ENCODE measurements around the gene ATP7B.
"Not testable (repeated sequence)": the region's sequence is repeated elsewhere in the genome, so short reads cannot be mapped to it uniquely, and the experiment has no call there.

The ATP7B gene

GRCh38 chr13:52034616-52035226 lies 23.5 kb upstream of the ATP7B start:
- no peak for TF ChIP-seq CTCF (IDR thresholded peaks at IDR 0.05; ENCODE audit: extremely low read depth, missing control alignments)
- no peak for DNase-seq (ENCODE audit: low spot score)

- TF ChIP-seq CTCF (IDR thresholded peaks at IDR 0.05; ENCODE audit: extremely low read depth, missing control alignments): no peak
- no peak for DNase-seq (ENCODE audit: low spot score)
Measured at GRCh38 chr13:52033039-52033438, 21.8 kb upstream of the ATP7B start.

GRCh38 chr13:52030401-52030800 lies 19.2 kb upstream of the ATP7B start:
- not testable (repeated sequence) for DNase-seq (ENCODE audit: low spot score)

- DNase-seq (ENCODE audit: low spot score): no peak
- TF ChIP-seq CTCF (IDR thresholded peaks at IDR 0.05; ENCODE audit: extremely low read depth, missing control alignments): no peak
Measured at GRCh38 chr13:52029569-52029968, 18.3 kb upstream of the ATP7B start.

GRCh38 chr13:52027832-52028231 lies 16.6 kb upstream of the ATP7B start:
- no peak for DNase-seq (ENCODE audit: low spot score)
- no peak for TF ChIP-seq CTCF (IDR thresholded peaks at IDR 0.05; ENCODE audit: extremely low read depth, missing control alignments)

- TF ChIP-seq CTCF (IDR thresholded peaks at IDR 0.05; ENCODE audit: extremely low read depth, missing control alignments): no peak
- no peak for DNase-seq (ENCODE audit: low spot score)
Measured at GRCh38 chr13:52026246-52026626, 15.0 kb upstream of the ATP7B start.

GRCh38 chr13:52025475-52026245 lies 14.4 kb upstream of the ATP7B start:
- TF ChIP-seq CTCF (IDR thresholded peaks at IDR 0.05; ENCODE audit: extremely low read depth, missing control alignments): no peak
- no peak for DNase-seq (ENCODE audit: low spot score)

GRCh38 chr13:52024481-52024880 lies 13.2 kb upstream of the ATP7B start, which contains the start of gene UTP14C:
UTP14C (plus strand) TSS chr13:52024691; CDS start chr13:52028805, 4,114 bp downstream.
- TF ChIP-seq CTCF (IDR thresholded peaks at IDR 0.05; ENCODE audit: extremely low read depth, missing control alignments): no peak
- DNase-seq (ENCODE audit: low spot score): no peak
